ENCODE results near the gene KRTAP4-5.
"Not testable (repeated sequence)": the region's sequence is repeated elsewhere in the genome, so short reads cannot be mapped to it uniquely, and the experiment has no call there.

Gene KRTAP4-5

DNA sequence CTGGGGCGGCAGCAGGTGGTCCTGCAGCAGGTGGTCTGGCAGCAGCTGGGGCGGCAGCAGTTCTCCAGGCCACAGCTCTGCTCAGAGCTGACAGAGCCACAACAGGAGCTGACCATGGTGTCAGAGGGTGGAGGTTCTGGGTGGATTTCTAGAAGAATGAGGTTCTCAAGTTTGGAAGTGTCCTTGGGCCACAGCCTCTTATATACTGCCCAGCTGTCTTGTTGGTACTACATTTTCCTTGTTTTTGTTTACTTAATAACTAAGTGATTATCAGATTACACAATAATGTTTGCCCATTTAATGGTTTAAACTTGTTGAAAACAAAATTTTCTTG, at the start of gene KRTAP4-5:
KRTAP4-5 (minus strand) TSS at position 174 of the 334 bp plus-strand sequence; CDS start at position 116, 58 bp downstream.
- no peak for DNase-seq

DNA sequence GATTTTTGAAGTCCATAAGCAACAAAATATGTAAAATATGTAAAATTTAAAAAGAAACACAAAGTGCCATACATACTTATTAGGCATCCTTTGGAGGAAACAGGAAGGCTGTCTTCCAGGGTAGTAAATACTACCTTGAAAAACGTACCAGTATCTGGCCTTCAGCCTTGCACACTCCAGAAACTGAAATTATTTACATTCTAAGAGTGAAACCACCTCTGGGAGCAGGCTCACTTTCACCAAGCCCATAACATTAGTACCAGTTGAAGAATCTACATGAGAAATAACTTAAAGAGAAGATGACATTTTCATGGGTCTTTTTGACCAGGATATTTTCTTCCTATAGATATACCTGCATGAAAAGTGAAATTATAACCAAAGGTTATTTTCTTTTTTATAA, 46.4 kb upstream of the KRTAP4-5 start:
- DNase-seq, result no peak

DNA sequence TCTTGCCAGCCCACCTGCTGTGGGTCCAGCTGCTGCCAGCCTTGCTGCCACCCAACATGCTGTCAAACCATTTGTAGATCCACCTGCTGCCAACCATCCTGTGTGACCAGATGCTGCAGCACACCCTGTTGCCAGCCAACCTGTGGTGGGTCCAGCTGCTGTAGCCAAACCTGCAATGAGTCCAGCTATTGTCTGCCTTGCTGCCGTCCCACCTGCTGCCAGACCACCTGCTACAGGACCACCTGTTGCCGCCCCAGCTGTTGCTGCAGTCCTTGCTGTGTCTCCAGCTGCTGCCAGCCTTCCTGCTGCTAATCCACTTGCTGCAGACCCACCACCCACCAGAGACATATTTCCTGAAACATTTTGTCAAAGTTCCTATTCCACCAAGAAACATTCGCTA, 40.7 kb upstream of the KRTAP4-5 start:
- no peak for DNase-seq

DNA sequence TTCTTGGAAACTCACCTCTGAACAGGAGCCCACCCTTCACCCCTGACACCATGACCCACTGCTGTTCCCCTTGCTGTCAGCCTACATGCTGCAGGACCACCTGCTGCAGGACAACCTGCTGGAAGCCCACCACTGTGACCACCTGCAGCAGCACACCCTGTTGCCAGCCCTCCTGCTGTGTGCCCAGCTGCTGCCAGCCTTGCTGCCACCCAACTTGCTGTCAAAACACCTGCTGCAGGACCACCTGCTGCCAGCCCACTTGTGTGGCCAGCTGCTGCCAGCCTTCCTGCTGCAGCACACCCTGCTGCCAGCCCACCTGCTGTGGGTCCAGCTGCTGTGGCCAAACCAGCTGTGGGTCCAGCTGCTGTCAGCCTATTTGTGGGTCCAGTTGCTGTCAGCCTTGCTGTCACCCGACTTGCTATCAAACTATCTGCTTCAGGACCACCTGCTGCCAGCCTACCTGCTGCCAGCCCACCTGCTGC, 40.3 kb upstream of the KRTAP4-5 start, which contains the start of gene KRTAP9-1:
KRTAP9-1 (plus strand) TSS at position 51 of the 482 bp plus-strand sequence; CDS start at position 51, 0 bp downstream.
- DNase-seq, result not testable (repeated sequence)

DNA sequence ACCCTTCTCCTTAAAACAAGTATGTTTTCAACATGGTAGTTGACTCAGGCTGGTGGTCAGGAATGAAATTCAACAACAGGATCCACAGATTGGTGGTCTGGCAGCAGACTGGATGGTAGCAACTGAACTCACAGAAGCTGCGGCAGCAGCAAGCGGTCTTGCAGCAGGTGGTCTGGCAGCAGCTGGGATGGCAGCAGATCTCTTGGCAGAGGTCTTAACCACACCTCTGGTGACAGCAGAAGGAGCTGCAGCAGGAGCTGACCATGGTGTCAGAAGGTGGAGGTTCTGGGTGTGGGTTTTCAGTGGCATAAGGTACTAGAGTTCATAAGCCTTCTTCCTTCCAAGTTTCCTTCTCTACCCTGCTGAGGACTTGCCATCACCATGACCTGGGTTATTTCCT, 37.2 kb upstream of the KRTAP4-5 start:
- DNase-seq, result no peak

DNA sequence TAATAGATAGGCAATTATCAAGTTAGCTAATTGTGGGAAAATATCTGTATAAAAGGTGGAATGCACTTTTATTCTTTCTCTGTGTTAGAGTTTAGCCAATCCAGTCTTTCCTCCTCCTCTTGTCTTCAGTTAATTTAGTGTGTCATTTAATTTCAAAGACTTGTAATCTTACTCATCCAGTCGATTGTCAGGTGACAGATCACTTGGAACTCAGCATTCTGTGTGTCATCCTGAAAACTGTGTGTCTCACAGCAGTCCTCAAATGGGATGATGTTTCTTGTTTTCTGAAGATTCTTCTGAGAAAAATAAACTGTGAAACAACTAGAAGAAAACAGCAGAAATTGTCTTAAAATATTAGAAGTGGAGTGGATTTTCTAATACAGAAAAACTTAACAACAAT, 35.4 kb upstream of the KRTAP4-5 start:
- DNase-seq, result no peak

DNA sequence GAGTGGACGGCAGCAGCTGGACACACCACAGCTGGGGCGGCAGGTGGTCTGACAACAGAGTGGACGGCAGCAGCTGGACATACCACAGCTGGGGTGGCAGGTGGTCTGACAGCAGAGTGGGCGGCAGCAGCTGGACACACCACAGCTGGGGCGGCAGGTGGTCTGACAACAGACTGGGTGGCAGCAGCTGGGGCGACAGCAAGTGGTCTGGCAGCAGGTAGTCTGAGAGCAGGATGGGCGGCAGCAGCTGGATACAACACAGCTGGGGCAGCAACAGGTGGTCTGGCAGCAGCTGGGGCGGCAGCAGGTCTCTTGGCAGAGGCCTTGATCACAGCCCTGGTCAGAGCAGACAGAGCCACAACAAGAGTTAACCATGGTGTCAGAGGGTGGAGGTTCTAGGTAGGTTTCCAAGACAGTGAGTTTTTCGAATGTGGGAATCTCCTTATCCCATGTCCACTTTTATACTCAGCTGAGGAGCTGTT, 34.9 kb upstream of the KRTAP4-5 start, which contains the start of gene KRTAP4-1:
KRTAP4-1 (minus strand) TSS at position 432 of the 482 bp plus-strand sequence; CDS start at position 375, 57 bp downstream.
- no peak for DNase-seq

DNA sequence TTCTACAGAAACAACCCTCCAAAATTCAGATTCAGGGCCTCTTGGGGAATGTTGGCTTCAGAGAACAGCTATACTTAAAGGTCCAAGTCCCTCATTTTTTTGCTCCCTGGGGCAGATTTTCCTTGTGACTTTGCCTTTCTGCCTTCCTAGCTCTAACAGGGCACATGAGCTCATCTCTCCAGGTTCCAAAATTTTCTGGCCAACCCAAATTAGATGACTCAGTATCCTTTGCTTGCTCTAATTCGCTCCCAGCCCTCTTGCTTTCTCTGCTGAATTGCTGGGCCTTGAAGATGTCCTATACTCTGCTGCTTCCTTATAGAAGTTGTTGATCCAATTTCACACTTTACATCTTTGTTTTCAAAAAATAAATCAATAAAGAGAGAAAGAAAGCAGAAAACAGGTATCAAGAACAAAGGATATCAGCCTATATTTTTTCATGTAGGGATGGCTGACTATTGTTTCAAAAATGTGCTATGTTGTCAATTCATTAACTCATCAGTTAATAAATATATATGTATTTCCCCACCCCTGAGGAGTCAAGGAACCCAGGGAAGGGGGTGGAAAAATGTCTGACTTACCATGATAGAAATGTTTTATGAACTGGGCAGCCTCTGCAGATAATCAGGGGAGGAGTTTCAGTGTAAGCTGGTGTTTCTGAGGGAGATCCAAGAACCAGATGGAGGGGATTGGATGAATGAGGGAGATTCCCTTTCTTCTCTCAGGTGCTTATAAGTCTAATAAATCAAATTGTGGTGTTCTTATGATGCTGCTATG, 29.4 kb upstream of the KRTAP4-5 start:
- DNase-seq, result no peak

DNA sequence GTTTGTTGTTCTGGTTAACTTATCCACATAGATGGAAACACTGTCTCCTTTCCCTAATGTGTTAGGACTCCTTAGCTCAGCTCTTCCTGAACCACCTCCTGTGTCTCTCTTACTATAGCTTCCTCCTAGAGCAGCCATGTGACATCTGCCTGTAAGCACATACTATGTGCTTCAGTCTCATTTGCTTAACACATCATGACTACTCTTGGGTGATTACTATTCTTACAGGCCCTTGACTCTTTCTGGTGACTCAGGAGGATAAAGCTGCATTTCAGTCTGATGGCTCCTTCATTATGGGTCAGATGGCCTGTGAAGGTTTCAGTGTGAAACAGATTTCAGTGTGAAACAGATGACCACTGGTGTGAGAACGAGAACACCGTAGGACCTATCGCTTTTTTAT, 28.7 kb upstream of the KRTAP4-5 start:
- DNase-seq, result no peak

DNA sequence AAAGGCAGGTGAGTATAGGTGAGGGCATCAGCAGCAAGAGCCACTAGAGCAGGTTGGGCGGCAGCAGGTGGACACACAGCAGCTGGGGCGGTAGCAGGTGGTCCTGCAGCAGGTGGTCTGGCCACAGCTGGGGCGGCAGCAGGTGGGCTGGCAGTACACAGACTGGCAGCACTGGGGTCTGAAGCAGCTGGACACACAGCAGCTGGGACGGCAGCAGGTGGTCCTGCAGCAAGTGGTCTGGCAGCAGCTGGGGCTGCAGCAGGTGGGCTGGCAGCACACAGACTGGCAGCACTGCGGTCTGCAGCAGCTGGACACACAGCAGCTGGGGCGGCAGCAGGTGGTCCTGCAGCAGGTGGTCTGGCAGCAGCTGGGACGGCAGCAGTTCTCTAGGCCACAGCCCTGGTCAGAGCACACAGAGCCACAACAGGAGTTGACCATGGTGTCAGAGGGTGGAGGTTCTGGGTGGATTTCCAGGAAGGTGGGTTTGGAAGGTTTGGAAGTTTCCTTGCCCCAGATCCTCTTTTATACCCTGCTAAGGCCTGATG, 28.2 kb upstream of the KRTAP4-5 start, which contains the start of gene KRTAP4-2:
KRTAP4-2 (minus strand) TSS at position 495 of the 545 bp plus-strand sequence; CDS start at position 438, 57 bp downstream.
- no peak for DNase-seq

DNA sequence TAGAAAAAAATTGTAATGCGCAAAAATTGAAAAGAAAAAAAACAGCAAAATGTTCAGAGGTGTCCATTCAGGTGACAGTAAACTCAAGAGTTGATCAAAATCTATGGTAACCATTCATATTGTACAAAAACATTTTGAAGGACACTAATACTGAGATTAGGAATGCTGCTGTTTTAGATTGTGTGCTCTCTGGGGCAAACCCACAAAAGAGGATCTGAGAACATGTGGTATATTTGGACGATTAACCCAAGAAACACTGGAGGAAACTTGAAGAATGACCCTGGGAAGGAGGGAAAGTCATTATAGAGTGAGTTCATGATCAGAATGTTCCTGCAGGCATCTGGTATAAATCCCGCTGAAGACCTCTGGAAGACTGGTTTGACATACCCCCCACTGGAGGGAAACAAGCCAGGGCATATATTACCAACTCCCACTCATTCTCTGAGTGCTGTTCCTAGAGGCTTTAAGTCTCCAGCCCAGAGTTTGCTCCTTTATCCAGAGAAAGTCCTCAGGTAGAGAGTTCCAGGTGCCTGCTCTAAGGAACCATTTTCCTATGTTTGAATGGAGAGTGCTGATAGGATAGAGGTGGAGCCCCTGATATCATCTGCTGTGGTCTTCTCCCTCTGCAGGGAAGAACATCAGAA, 27.2 kb upstream of the KRTAP4-5 start:
- DNase-seq, result no peak

DNA sequence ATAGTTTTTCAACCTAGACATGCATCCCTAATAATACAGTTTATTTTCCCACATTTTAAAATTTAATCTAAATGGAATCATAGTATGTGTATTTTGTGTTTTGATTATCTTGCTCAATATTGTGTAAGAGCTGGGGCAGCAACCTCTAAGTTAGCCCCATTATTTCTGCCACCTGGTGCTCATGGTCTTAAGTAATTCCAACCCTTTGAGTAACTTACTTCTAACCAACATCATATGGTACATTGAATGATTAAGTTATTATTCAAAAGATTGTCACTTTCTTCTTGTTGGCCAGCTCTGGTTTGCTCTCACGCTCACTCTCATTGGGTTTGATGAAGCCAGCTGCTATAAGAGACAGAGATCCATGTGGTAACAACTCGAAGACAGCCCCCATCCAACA, 22.3 kb upstream of the KRTAP4-5 start:
- no peak for DNase-seq

DNA sequence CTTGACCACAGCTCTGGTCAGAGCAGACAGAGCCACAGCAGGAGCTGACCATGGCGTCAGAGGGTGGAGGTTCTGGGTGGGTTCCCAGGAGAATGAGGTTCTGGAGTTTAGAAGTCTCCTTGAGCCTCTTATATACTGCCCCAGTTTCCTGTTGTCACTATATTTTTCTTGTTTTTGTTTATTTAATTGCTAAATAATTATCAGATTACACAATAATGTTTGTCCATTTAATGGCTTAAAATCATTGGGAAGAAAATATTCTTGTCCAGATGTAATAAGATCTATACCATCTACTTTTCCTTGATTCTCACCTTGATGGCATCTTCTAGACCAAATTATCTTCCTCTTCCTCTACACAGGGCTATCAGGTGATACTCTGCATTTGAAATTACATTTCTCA, 18.5 kb upstream of the KRTAP4-5 start, which contains the start of gene KRTAP4-3:
KRTAP4-3 (minus strand) TSS at position 101 of the 400 bp plus-strand sequence; CDS start at position 52, 49 bp downstream.
- no peak for DNase-seq

DNA sequence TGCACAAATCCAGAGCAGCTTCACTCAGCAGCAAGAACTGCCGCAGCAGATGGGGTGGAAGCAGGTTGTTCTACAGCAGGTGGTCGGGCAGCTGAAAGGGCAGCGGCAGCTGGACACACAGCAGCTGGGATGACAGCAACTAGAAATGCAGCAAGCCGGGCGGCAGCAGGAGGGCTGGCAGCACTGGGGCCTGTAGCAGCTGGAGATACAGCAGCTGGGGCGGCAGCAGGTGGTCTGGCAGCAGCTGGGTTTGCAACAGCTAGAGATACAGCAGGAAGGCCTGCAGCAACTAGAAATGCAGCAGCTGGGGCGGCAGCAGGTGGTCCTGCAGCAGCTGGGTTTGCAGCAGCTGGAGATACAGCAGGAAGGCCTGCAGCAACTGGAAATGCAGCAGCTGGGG, 17.9 kb upstream of the KRTAP4-5 start:
- no peak for DNase-seq

DNA sequence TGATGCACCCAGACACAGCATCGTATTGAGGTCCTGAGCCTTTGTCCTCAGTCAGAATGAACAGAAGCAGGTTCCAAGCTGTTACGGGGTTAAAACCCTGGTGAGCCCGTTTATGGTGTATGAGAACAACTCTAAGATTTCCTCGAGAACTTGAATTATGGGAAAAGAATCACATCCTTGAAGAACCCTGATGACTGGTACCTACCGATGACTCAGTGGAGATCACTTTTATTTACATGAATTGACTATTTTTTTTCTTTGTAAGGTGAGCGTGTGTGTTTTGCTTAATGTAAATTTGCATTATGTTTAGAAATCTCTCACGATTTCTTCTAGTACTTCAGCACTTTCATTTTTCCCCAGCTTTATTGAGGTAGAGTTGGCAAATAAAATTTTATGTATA, 14.2 kb upstream of the KRTAP4-5 start:
- no peak for DNase-seq

DNA sequence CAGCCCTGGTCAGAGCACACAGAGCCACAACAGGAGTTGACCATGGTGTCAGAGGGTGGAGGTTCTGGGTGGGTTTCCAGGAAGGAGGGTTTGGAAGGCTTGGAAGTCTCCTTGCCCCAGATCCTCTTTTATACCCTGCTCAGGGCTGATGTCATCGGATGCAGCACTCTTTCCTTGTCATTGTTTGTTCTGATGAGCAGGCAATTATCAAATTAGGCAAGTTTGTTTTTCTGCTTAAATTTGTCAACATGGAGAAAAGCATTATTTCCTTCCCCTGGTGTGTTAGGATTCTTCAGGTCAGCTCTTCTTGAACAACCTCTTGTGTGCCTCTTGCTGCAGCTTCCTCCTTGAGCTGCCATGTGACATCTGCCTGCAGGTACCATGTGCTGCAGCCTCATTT, 11.0 kb upstream of the KRTAP4-5 start, which contains the start of gene KRTAP4-4:
KRTAP4-4 (minus strand) TSS at position 101 of the 400 bp plus-strand sequence; CDS start at position 44, 57 bp downstream.
- DNase-seq, result no peak

DNA sequence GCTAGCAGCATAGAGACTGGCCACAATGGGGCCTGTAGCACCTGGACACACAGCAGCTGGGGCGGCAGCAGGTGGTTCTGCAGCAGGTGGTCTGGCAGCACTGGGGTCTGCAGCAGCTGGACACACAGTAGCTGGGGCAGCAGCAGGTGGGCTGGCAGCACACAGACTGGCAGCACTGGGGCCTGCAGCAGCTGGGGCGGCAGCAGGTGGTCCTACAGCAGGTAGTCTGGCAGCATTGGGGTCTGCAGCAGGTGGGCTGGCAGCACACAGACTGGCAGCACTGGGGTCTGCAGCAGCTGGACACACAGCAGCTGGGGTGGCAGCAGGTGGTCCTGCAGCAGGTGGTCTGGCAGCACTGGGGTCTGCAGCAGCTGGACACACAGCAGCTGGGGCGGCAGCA, 10.6 kb upstream of the KRTAP4-5 start:
- not testable (repeated sequence) for DNase-seq

DNA sequence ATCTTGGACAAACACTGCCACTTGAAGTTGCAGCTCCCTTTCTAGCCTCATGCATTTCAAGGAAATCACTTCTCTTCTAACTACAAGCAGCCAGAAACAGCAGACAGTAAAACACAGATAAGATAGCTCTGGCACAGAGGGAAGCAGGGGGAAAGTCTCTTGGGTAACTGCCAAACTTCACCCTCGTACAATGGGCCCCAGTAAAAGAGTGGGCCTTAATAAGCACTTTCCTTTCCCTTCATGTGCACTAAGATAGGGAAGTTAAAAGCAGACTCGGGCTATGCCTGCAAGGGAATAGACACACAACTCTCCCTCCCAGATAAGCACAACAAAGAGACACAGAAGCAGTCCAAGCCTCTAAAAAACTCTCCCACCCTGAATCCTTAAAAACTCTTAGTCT, 4.2 kb upstream of the KRTAP4-5 start:
- DNase-seq, result peak; percentile 51

DNA sequence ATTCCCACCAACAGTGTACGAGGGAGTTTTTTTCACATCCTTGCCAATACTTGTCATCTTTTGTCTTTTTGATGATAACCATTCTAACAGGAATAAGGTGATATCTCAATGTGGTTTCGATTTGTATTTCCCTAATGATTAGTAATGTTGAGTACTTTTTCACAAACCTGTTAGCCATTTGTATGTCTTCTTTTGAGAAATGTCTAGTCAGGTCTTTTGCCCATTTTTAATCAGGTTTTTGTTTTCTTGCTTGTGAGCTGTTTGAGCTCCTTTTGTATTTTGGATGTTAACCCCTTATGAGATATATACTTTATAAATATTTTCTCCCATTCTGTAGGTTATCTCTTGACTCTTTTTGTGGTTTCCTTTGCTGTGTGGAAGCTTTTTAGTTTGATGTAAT, 1.9 kb upstream of the KRTAP4-5 start:
- no peak for DNase-seq

DNA sequence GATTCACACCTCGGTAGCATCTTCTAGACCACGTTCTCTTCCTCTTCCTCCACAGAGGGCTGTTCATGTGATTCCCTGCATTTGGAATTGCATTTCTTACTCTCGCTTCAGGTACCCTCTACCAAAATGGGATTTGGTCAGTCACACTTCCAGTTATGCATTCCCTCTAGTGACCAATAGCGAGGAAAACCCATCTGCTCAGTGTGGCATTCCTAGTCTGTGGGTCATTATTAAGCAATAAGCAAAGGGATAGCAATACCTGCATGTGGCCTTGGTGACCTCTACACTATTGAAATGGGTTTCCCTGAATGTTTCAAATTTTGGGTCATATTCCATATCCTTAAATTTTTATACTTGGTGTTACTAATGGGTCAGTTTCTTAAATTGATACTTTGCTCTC, 401 bp upstream of the KRTAP4-5 start:
- DNase-seq, result no peak

DNA sequence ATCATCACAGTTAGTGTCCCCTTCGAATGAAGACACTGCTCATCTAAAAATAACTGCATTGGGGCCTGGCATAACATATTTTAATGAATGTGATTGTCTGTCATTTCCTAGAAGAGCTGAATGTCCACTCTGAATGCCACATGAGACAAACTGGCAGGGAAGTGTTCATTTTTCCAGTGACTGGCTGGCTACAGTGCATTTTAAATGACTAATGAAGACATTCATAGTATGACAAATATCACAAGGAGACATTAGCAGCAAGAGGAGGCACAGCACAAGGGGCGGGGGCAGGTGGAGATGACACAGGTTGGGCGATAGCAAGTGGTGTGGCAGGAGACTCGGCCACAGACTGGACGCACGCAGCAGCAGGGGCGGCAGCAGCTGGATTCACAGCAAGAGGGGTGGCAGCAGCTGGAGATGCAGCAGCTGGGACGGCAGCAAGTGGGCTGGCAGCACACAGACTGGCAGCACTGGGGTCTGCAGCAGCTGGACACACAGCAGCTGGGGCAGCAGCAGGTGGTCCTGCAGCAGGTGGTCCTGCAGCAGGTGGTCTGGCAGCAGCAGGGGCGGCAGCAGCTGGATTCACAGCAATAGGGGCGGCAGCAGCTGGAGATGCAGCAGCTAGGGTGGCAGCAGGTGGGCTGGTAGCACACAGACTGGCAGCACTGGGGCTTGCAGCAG, 514 bp downstream of the KRTAP4-5 start:
- DNase-seq, result not testable (repeated sequence)

DNA sequence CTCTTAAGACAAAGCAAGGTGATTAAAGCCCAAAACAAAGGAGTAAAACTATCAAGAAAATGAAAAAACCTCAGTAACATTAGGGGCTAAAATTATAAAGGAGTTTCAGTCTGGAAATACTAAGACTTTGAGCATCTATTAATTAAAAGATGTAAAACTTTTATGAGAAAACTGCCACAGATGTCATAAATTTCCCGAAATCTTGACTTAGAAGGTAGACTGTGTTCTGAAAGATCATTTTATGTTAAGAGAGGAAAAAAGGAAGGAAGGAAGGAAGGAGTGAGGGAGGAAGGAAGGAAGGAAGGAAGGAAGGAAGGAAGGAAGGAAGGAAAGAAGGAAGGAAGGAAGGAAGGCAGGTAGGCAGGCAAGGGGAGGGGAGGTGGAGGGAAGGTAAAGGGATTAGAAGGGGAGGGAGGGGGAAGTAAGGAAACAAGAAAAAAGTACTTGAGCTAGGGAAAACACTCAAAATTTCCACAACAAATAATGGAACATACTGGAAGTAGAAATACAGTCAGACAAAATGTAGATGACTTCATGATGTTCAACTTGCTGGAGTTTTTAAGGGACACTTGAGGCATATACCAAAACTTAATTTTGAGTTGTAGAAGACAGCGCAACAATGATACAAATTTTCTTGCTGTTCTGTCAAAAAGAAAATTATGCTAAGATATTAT, 2.0 kb downstream of the KRTAP4-5 start:
- no peak for DNase-seq
